Measurements from ENCODE around the gene ICE1.
"Not testable (repeated sequence)": the region's sequence is repeated elsewhere in the genome, so short reads cannot be mapped to it uniquely, and the experiment has no call there.

The ICE1 gene

DNA sequence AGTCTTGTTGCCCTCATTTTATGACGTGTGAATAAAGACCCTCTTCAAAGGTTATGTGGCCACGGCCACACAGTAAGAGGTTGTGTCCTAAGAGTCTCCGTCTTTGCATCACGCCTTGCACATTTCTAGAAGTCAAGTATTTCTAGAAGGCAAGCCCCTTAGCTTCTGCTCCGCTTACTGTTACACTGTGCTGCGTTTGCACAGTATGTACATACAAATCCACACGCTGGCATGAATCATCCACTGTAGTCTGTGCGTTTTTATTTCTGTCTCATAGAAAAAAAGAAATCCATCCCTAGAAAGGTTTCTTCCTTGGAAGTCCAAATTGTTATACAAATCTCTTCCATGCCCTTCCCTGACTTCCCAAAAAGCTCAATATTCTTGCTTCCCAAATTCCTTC, 21.4 kb upstream of the ICE1 start:
- ChIA-PET CTCF (interaction anchor here (1.0 kb wide), 1 partner anchor 69 kb away, joined by 4 read pairs; no protein-coding TSS in a partner anchor), POLR2A (ENCODE audit: low non-redundant PET) (no interaction called here)
- H3K27ac ChIP-seq, result no peak overlapping the region
- TF ChIP-seq, protein P1, sequence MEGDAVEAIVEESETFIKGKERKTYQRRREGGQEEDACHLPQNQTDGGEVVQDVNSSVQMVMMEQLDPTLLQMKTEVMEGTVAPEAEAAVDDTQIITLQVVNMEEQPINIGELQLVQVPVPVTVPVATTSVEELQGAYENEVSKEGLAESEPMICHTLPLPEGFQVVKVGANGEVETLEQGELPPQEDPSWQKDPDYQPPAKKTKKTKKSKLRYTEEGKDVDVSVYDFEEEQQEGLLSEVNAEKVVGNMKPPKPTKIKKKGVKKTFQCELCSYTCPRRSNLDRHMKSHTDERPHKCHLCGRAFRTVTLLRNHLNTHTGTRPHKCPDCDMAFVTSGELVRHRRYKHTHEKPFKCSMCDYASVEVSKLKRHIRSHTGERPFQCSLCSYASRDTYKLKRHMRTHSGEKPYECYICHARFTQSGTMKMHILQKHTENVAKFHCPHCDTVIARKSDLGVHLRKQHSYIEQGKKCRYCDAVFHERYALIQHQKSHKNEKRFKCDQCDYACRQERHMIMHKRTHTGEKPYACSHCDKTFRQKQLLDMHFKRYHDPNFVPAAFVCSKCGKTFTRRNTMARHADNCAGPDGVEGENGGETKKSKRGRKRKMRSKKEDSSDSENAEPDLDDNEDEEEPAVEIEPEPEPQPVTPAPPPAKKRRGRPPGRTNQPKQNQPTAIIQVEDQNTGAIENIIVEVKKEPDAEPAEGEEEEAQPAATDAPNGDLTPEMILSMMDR (conservative IDR thresholded peaks at IDR 0.05; ENCODE audit: low read depth), result no peak
- DNase-seq (ENCODE audit: low spot score), result no peak

DNA sequence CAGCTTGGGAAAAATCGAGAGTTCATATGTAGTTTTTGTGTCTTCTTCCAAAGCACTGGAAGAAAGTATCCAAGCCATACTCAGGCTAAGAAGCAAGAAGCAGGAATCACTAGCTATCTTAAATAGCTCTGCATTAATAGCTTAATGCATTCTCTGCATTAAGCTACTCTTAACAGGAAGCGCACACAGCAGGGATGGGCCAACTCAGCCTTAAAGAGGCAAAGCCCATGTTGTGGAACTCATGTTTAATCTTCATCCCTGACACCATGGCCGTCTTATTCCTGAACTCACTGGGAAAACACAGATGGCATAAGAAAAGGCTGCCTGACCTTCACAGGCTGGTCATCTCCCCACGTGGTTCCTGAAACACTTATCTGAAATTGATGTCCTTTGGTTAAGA, 18.7 kb upstream of the ICE1 start:
- TF ChIP-seq, protein P1 (conservative IDR thresholded peaks at IDR 0.05; ENCODE audit: low read depth), result no peak
- ChIA-PET POLR2A (ENCODE audit: low non-redundant PET) (no interaction called here), CTCF (interaction anchor here (0.7 kb wide), 1 partner anchor 9 kb away, joined by 3 read pairs; no protein-coding TSS in a partner anchor)
- no peak overlapping the region for H3K27ac ChIP-seq
- no peak for DNase-seq (ENCODE audit: low spot score)

- ChIA-PET POLR2A (ENCODE audit: low non-redundant PET) (no interaction called here), CTCF (interaction anchor here (0.7 kb wide), 1 partner anchor 9 kb away, joined by 3 read pairs; no protein-coding TSS in a partner anchor)
- no peak overlapping the region for H3K27ac ChIP-seq
These were observed 18.1 kb upstream of the ICE1 start for GRCh38 chr5:5404381-5404780.

GRCh38 chr5:5405441-5405840, 17.0 kb upstream of the ICE1 start:
- POLR2A ChIA-PET (ENCODE audit: low non-redundant PET), result no interaction called here
- H3K27ac ChIP-seq, result no peak overlapping the region
- no peak for DNase-seq (ENCODE audit: low spot score)
- TF ChIP-seq, protein P1 (conservative IDR thresholded peaks at IDR 0.05; ENCODE audit: low read depth), result no peak
- CTCF ChIA-PET, result no interaction called here

More at GRCh38 chr5:5404381-5404780, 18.1 kb upstream of the ICE1 start:
- TF ChIP-seq, protein P1 (conservative IDR thresholded peaks at IDR 0.05; ENCODE audit: low read depth), result no peak
- no peak for DNase-seq (ENCODE audit: low spot score)

GRCh38 chr5:5407924-5408323, 14.6 kb upstream of the ICE1 start:
- POLR2A ChIA-PET (ENCODE audit: low non-redundant PET), result no interaction called here
- CTCF ChIA-PET, result interaction anchor here (0.6 kb wide), 1 partner anchor 9 kb away, joined by 5 read pairs; no protein-coding TSS in a partner anchor
- no peak for DNase-seq (ENCODE audit: low spot score)
- no peak overlapping the region for H3K27ac ChIP-seq
- TF ChIP-seq, protein P1 (conservative IDR thresholded peaks at IDR 0.05; ENCODE audit: low read depth), result no peak

DNA sequence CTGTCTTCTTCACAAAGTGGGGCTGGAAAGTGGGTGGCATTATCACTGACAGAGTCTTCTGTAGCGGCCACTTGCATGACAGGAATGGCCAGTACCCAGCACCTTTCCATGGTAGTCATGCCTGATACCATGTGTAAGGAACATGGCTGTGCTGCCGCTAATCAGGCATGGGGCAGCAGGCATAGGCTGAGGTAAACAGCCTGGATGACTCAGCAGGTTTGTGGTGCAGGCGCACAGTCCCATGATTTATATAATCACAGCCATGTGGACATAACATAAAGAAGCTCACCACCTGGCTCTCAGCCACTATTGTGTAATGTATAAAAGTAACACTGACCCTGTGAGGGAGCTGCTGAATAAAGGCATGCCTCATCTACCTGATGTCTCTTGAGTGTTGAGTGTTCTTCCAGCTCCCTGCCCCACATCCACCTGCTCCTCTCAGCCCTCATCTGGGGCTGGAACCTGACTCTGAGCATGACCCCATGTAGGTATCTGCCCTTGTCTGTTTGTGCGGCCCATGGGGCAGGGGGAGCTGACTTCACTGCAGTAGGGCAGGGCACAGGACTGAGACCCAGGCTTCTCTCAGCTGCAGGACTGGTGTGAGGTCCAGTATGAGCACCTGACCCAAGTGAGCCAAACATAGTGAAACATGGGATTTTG, 13.2 kb upstream of the ICE1 start:
- POLR2A ChIA-PET (ENCODE audit: low non-redundant PET), result no interaction called here
- no peak for DNase-seq (ENCODE audit: low spot score)
- TF ChIP-seq, protein P1 (conservative IDR thresholded peaks at IDR 0.05; ENCODE audit: low read depth), result no peak
- CTCF ChIA-PET, result no interaction called here
- no peak overlapping the region for H3K27ac ChIP-seq

GRCh38 chr5:5413856-5414255, 8.6 kb upstream of the ICE1 start:
- DNase-seq (ENCODE audit: low spot score); POLR2A ChIA-PET (ENCODE audit: low non-redundant PET); CTCF ChIA-PET; H3K27ac ChIP-seq: not testable (repeated sequence)
